GM20431 (cell line): ENCODE data around the gene LOXHD1.

Source experiments
- in situ Hi-C: fragments of 300-500 bp; cut with MseI, MboI; formaldehyde crosslinking; loops from one replicate; pipeline ENCODE4 v1.15.0; 2020; ENCODE audit warnings: low sequenced_read_pairs; ENCODE audit not compliant: unreplicated experiment

The LOXHD1 gene

GRCh38 chr18:46632401-46633071 is 24.5 kb downstream of the LOXHD1 start:
- in situ Hi-C loops, result no loop called here

- in situ Hi-C loops, result no loop called here
These were observed 26.0 kb downstream of the LOXHD1 start for GRCh38 chr18:46630991-46631390.

- in situ Hi-C loops, result no loop called here
These were observed 26.9 kb downstream of the LOXHD1 start for GRCh38 chr18:46630160-46630559.

- in situ Hi-C loops, result no loop called here
These were observed 27.7 kb downstream of the LOXHD1 start for GRCh38 chr18:46629361-46629760.

- in situ Hi-C loops, result no loop called here
These were observed 28.8 kb downstream of the LOXHD1 start for GRCh38 chr18:46628206-46628605.

- in situ Hi-C loops, result no loop called here
These were observed 29.9 kb downstream of the LOXHD1 start for GRCh38 chr18:46627136-46627535.

GRCh38 chr18:46625069-46625468 is 32.0 kb downstream of the LOXHD1 start:
- in situ Hi-C loops, result no loop called here

- in situ Hi-C loops, result no loop called here
These were observed 32.9 kb downstream of the LOXHD1 start for GRCh38 chr18:46624127-46624526.

GRCh38 chr18:46623541-46623940 is 33.5 kb downstream of the LOXHD1 start:
- in situ Hi-C loops, result no loop called here

GRCh38 chr18:46622999-46623398 is 34.0 kb downstream of the LOXHD1 start:
- in situ Hi-C loops, result no loop called here

- in situ Hi-C loops, result no loop called here
These were observed 34.6 kb downstream of the LOXHD1 start for GRCh38 chr18:46622451-46622850.

- in situ Hi-C loops, result no loop called here
These were observed 35.1 kb downstream of the LOXHD1 start for GRCh38 chr18:46621871-46622270.

GRCh38 chr18:46621111-46621766 is 35.8 kb downstream of the LOXHD1 start:
- in situ Hi-C loops, result no loop called here

- in situ Hi-C loops, result no loop called here
These were observed 37.5 kb downstream of the LOXHD1 start for GRCh38 chr18:46619559-46619958.

GRCh38 chr18:46615720-46616119 is 41.3 kb downstream of the LOXHD1 start:
- in situ Hi-C loops, result no loop called here

- in situ Hi-C loops, result no loop called here
These were observed 48.0 kb downstream of the LOXHD1 start for GRCh38 chr18:46609048-46609447.

GRCh38 chr18:46607926-46608325 is 49.1 kb downstream of the LOXHD1 start:
- in situ Hi-C loops, result no loop called here

- in situ Hi-C loops, result no loop called here
These were observed 55.7 kb downstream of the LOXHD1 start for GRCh38 chr18:46601141-46601805.

GRCh38 chr18:46596119-46596518 is 60.9 kb downstream of the LOXHD1 start:
- in situ Hi-C loops, result no loop called here

- in situ Hi-C loops, result no loop called here
These were observed 65.1 kb downstream of the LOXHD1 start for GRCh38 chr18:46591783-46592391.

GRCh38 chr18:46590103-46590502 is 66.9 kb downstream of the LOXHD1 start:
- in situ Hi-C loops, result no loop called here
